H1 (cell line): ENCODE data around the gene TUBA8. TPM values are rescaled to one million over a fixed set of nuclear protein-coding genes. Genes with fewer than 3 reads are reported as not detected.

ENCODE experiments used
- CTCF ChIA-PET: fragments of 300-600 bp; sonication (Branson Sonifier 250); formaldehyde crosslinking; loops from one replicate; lab custom pipeline; 2021; ENCODE audit not compliant: partially characterized antibody; lab: Charles Lee
- POLR2A ChIA-PET: fragments of 300-600 bp; sonication (Branson Sonifier 250); formaldehyde crosslinking; loops from one replicate; lab custom pipeline; 2021; ENCODE audit warnings: inconsistent platforms; ENCODE audit not compliant: partially characterized antibody; lab: Charles Lee
- DNase-seq, 2 experiments: peaks; one replicate each; pipeline versions ENCODE4 v3.0.0 to v3.0.0-alpha.2; 2010 to 2022; ENCODE audit warnings: low spot score in 2 of 2, low read depth in 1 of 2, mixed read lengths in 1 of 2
- FAIRE-seq: peaks from 2 replicates; lab custom pipeline; 2011; peaks lifted over from hg19 to GRCh38; lab: Jason Lieb, UNC
- H2AFZ ChIP-seq: 2 replicates; pipeline ENCODE4 v1.8.1; 2012; ENCODE audit warnings: low read length, inconsistent platforms
- H2AK5ac ChIP-seq: 2 replicates; pipeline ENCODE4 v1.6.1; 2013; ENCODE audit warnings: low read depth, low read length
- H2BK120ac ChIP-seq: replicated peaks from 2 replicates; pipeline ENCODE3; 2013; ENCODE audit warnings: low read depth, low read length, inconsistent platforms
- H2BK12ac ChIP-seq: 2 replicates; pipeline ENCODE4 v1.6.1; 2013; ENCODE audit warnings: low read depth, low read length
- H2BK15ac ChIP-seq: 2 replicates; pipeline ENCODE4 v1.6.1; 2013; ENCODE audit warnings: low read length
- H2BK20ac ChIP-seq: 2 replicates; pipeline ENCODE4 v1.6.1; 2013; ENCODE audit warnings: low read length
- H2BK5ac ChIP-seq: 2 replicates; pipeline ENCODE4 v1.6.1; 2013; ENCODE audit warnings: low read depth, low read length
- H3K14ac ChIP-seq: 2 replicates; pipeline ENCODE4 v1.6.1; 2013; ENCODE audit warnings: inconsistent platforms; ENCODE audit not compliant: insufficient read length
- H3K18ac ChIP-seq: 2 replicates; pipeline ENCODE4 v1.6.1; 2013; ENCODE audit warnings: low read length; ENCODE audit errors: extremely low read depth
- H3K23ac ChIP-seq: 2 replicates; pipeline ENCODE4 v1.6.1; 2013; ENCODE audit warnings: inconsistent platforms; ENCODE audit not compliant: insufficient read length
- H3K23me2 ChIP-seq: 2 replicates; pipeline ENCODE4 v1.6.1; 2013; ENCODE audit warnings: low read depth, low read length
- H3K27ac ChIP-seq: 2 replicates; pipeline ENCODE4 v1.6.1; 2011; ENCODE audit warnings: low read depth, low read length, inconsistent platforms
- H3K27me3 ChIP-seq, 4 experiments: replicated peaks in 1 of 4; 1 replicate in 1 of 4; 2 replicates in 3 of 4; pipeline versions ENCODE4 v1.6.1 to v1.8.1; 2011 to 2013; ENCODE audit warnings: low read length in 3 of 4, mild to moderate bottlenecking in 3 of 4, inconsistent platforms in 2 of 4, mixed read lengths in 2 of 4, moderate library complexity in 1 of 4; ENCODE audit not compliant: control insufficient read depth in 3 of 4, insufficient read depth in 3 of 4; ENCODE audit errors: extremely low read depth in 1 of 4
- H3K36me3 ChIP-seq, 4 experiments: 2 replicates each; pipeline versions ENCODE4 v1.6.1 to v1.8.1; 2011 to 2013; ENCODE audit warnings: mild to moderate bottlenecking in 4 of 4, low read length in 3 of 4, moderate library complexity in 2 of 4, control low read depth in 1 of 4, inconsistent platforms in 1 of 4; ENCODE audit not compliant: insufficient read depth in 4 of 4, control insufficient read depth in 2 of 4
- H3K4ac ChIP-seq: replicated peaks from 2 replicates; pipeline ENCODE3; 2013; ENCODE audit warnings: low read length, low read depth, mixed read lengths, inconsistent platforms; ENCODE audit not compliant: insufficient read length
- H3K4me1 ChIP-seq, 4 experiments: replicated peaks in 1 of 4; 1 replicate in 1 of 4; 2 replicates in 3 of 4; pipeline versions ENCODE4 v1.6.1 to v1.8.1; 2011 to 2013; ENCODE audit warnings: low read length in 3 of 4, inconsistent platforms in 2 of 4, mixed read lengths in 1 of 4; ENCODE audit not compliant: insufficient read depth in 4 of 4, control insufficient read depth in 3 of 4
- H3K4me2 ChIP-seq, 2 experiments: 2 replicates each; pipeline versions ENCODE4 v1.6.1 to v1.8.1; 2011 to 2013; ENCODE audit warnings: low read depth in 2 of 2, low read length in 2 of 2, control low read depth in 1 of 2, inconsistent platforms in 1 of 2, mild to moderate bottlenecking in 1 of 2; ENCODE audit not compliant: insufficient read depth in 1 of 2
- H3K4me3 ChIP-seq, 4 experiments: fragments of 200-600, 300-600 bp in 1 of 4; sonication (generic), shearing (Covaris generic), sonication (Bioruptor Twin) in 1 of 4; 2 replicates each; pipeline versions ENCODE4 v1.5.1 to v1.8.1; 2011 to 2016; ENCODE audit warnings: low read length in 4 of 4, low read depth in 3 of 4, control low read depth in 2 of 4, inconsistent platforms in 2 of 4, mild to moderate bottlenecking in 2 of 4, mixed read lengths in 1 of 4, moderate library complexity in 1 of 4; ENCODE audit not compliant: insufficient read depth in 2 of 4; ENCODE audit errors: extremely low read depth in 1 of 4
- H3K56ac ChIP-seq: replicated peaks from 2 replicates; pipeline ENCODE3; 2013; ENCODE audit warnings: low read depth, mild to moderate bottlenecking, mixed read lengths, low read length, inconsistent platforms; ENCODE audit not compliant: insufficient read length
- H3K79me1 ChIP-seq: 2 replicates; pipeline ENCODE4 v1.6.1; 2013; ENCODE audit warnings: low read depth, low read length, control low read depth
- H3K79me2 ChIP-seq, 2 experiments: 2 replicates each; pipeline versions ENCODE4 v1.6.1 to v1.8.1; 2012 to 2013; ENCODE audit warnings: low read length in 2 of 2, mild to moderate bottlenecking in 2 of 2, inconsistent platforms in 1 of 2; ENCODE audit not compliant: insufficient read depth in 2 of 2, control insufficient read depth in 1 of 2
- H3K9ac ChIP-seq, 4 experiments: replicated peaks in 1 of 4; 1 replicate in 1 of 4; 2 replicates in 3 of 4; pipeline versions ENCODE4 v1.6.1 to v1.8.1; 2011 to 2013; ENCODE audit warnings: low read depth in 3 of 4, low read length in 3 of 4, control low read depth in 2 of 4, mild to moderate bottlenecking in 2 of 4, moderate library complexity in 2 of 4, inconsistent platforms in 1 of 4; ENCODE audit errors: extremely low read depth in 1 of 4
- H3K9me3 ChIP-seq, 2 experiments: 2 replicates each; pipeline versions ENCODE4 v1.6.1 to v1.8.1; 2012 to 2013; ENCODE audit warnings: mild to moderate bottlenecking in 2 of 2, moderate library complexity in 2 of 2, control low read depth in 1 of 2, inconsistent platforms in 1 of 2, low read depth in 1 of 2, low read length in 1 of 2, mixed read lengths in 1 of 2; ENCODE audit not compliant: insufficient read depth in 2 of 2
- H4K20me1 ChIP-seq, 2 experiments: replicated peaks in 1 of 2; 2 replicates each; pipeline versions ENCODE3 to v1.8.1; 2011 to 2013; ENCODE audit warnings: inconsistent platforms in 2 of 2, low read length in 2 of 2, mild to moderate bottlenecking in 1 of 2; ENCODE audit not compliant: insufficient read depth in 2 of 2, control insufficient read depth in 1 of 2
- H4K5ac ChIP-seq: 2 replicates; pipeline ENCODE4 v1.6.1; 2013; ENCODE audit warnings: low read length, low read depth, mixed read lengths, inconsistent platforms; ENCODE audit not compliant: insufficient read length
- H4K8ac ChIP-seq: 2 replicates; pipeline ENCODE4 v1.8.0; 2013; ENCODE audit warnings: mild to moderate bottlenecking, moderate library complexity, low read length, inconsistent platforms; ENCODE audit not compliant: insufficient read depth; ENCODE audit errors: extremely low read depth
- H4K91ac ChIP-seq: replicated peaks from 2 replicates; pipeline ENCODE3; 2013; ENCODE audit warnings: low read length, mixed read lengths, inconsistent platforms; ENCODE audit not compliant: insufficient read length
- GABPA ChIP-seq: IDR thresholded peaks from 2 replicates; pipeline ENCODE4 v1.6.1; 2011; ENCODE audit warnings: mild to moderate bottlenecking, low read length, moderate library complexity, borderline replicate concordance; ENCODE audit not compliant: insufficient read depth
- GTF2F1 ChIP-seq: IDR thresholded peaks from 2 replicates; pipeline ENCODE4 v1.6.1; 2012; ENCODE audit warnings: low read depth, low read length, improper control_type of control experiment, borderline replicate concordance
- MAFK ChIP-seq: IDR thresholded peaks from 2 replicates; pipeline ENCODE4 v1.6.1; 2012; ENCODE audit warnings: low read depth, mild to moderate bottlenecking, improper control_type of control experiment, low read length
- POLR2A ChIP-seq, 2 experiments: IDR thresholded peaks; 1 replicate in 1 of 2; 2 replicates in 1 of 2; pipeline ENCODE4 v1.6.1; 2011; ENCODE audit warnings: low read depth in 2 of 2, low read length in 2 of 2, mild to moderate bottlenecking in 2 of 2; ENCODE audit errors: control extremely low read depth in 1 of 2
- WGBS, 2 experiments: shearing (Covaris generic) in 1 of 2; methylation state at CpG; one replicate each; pipeline versions ENCODE4 v1.1.6 to v1.1.7; 2013 to 2015; ENCODE audit warnings: low lambda C conversion rate in 2 of 2, mixed read lengths in 2 of 2, inconsistent platforms in 1 of 2, low coverage in 1 of 2, missing lambda C conversion rate in 1 of 2; ENCODE audit not compliant: insufficient replicate concordance in 2 of 2, insufficient coverage in 1 of 2, insufficient read length in 1 of 2; ENCODE audit errors: extremely low coverage in 1 of 2, missing lambda C conversion rate in 1 of 2; 5-methylcytosine and 5-hydroxymethylcytosine counted together
- polyA plus RNA-seq, 7 experiments: library from polyadenylated mRNA; depleted of rRNA in 3 of 7; stranded (reverse) in 5 of 7; unstranded in 2 of 7; fragments of >200 nt in 5 of 7; fragments of 200-250 nt in 2 of 7; gene quantifications; 1 replicate in 5 of 7; 2 replicates in 1 of 7; 4 replicates in 1 of 7; pipeline versions ENCODE4 v1.2.1 to v1.2.3, GENCODE V29; 2011 to 2013; ENCODE audit warnings: missing spikeins in 2 of 7, mixed read lengths in 2 of 7
- total RNA-seq: library from RNA; stranded (reverse); fragmentation: NEBNext Ultra II Directional; extraction: Animal tissue kit (Norgen Biotek cat#: 25700); gene quantifications from 2 replicates; pipeline ENCODE4 v1.2.1, GENCODE V29; 2021
- TF ChIP-seq, protein P1 (sequence below): IDR thresholded peaks from 2 replicates; pipeline ENCODE4 v1.6.1; 2012; ENCODE audit warnings: low read length, inconsistent platforms
- TF ChIP-seq, protein P2 (sequence below), 3 experiments: IDR thresholded peaks; 1 replicate in 2 of 3; 2 replicates in 1 of 3; pipeline versions ENCODE4 v1.5.1 to v1.6.1; 2011; ENCODE audit warnings: low read length in 3 of 3, mild to moderate bottlenecking in 3 of 3, inconsistent platforms in 2 of 3, low read depth in 1 of 3, moderate library complexity in 1 of 3; ENCODE audit not compliant: insufficient read depth in 1 of 3; ENCODE audit errors: control extremely low read depth in 1 of 3

TUBA8 gene
- total and polyA plus RNA-seq, 2 of the 8 experiments (the other 6 are each of a cell fraction or from before 2014, with no cell fraction given): 1.0 to 4.0 TPM

DNA sequence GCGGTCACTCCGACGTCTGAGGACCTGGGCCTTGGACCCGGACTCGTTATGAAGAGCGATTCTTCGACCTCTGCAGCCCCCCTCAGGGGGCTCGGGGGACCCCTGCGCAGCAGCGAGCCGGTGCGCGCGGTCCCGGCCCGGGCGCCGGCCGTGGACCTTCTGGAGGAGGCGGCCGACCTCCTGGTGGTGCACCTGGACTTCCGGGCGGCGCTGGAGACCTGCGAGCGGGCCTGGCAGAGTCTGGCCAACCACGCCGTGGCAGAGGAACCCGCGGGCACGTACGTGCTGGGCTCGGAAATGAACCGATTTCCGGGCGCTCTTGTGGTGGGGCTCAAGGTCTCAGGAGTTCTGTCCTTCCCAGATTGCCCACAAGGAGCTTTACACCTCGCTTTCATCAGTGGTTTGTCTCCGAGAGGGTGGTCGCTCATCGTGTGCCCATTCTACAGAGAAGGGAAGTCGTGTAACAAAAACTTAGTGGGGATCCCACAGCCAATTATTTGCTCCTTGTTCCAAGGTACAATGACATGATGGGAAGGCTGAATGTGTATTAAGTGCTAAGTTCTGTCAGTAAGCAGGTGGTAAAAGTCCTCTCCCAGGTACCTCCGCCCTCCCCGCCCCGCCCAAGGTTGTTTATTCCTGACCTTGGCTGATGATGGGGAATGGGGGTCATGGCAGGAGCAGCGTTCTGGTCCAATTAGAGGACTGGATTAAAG is 32.1 kb upstream of the TUBA8 start:
- no peak overlapping the region for H2BK20ac ChIP-seq
- no peak overlapping the region for H3K4ac ChIP-seq
- 14% methylated on average over 43 of the region's 45 CpGs; no CpG with 5 or more reads in 1 of the 2 experiments for WGBS, 2 experiments
- peaks cover 0 to 36% of the 10 kb centered on the region in 2 experiments; a peak in 3 of 4 replicates for H3K79me2 ChIP-seq
- H4K5ac ChIP-seq: no peak overlapping the region
- ChIA-PET POLR2A (interaction anchor here (0.7 to 2.3 kb wide), 8 partner anchors 11 to 291 kb away, joined by 3 to 11 read pairs (median 4); no protein-coding TSS in a partner anchor), CTCF (interaction anchor here (0.7 to 11.5 kb wide), 11 partner anchors 9 to 335 kb away, joined by 3 to 163 read pairs (median 5); no protein-coding TSS in a partner anchor)
- H4K8ac ChIP-seq: peak overlapping the region; percentile 79; the same call in 1 of the 2 replicates
- H3K23me2 ChIP-seq: peaks cover 2% of the 10 kb centered on the region; the same call in 1 of the 2 replicates
- peaks cover 0 to 3% of the 10 kb centered on the region in 2 experiments for H4K20me1 ChIP-seq
- H2BK12ac ChIP-seq: no peak overlapping the region
- H3K18ac ChIP-seq: peak overlapping the region; percentile 96; the same call in 1 of the 2 replicates
- no peaks in the 10 kb centered on the region for H3K27me3 ChIP-seq
- H2BK15ac ChIP-seq: no peak overlapping the region
- peaks cover 9 to 17% (median 12%) of the 10 kb centered on the region in 4 experiments; a peak in 7 of 8 replicates for H3K36me3 ChIP-seq
- no peak overlapping the region for H3K14ac ChIP-seq
- H2BK5ac ChIP-seq: 0 out of 2 replicates have a peak overlapping the region, but pooled peaks have one; percentile 47
- H2AK5ac ChIP-seq: no peak overlapping the region
- no peak overlapping the region for H3K56ac ChIP-seq
- H3K4me3 ChIP-seq: peak overlapping the region; percentile 88 to 99 (median 97)
- 0 out of 7 replicates have a peak, but pooled peaks cover 0 to 3% (median 0%) of the 10 kb centered on the region in 4 experiments for H3K4me1 ChIP-seq
- H4K91ac ChIP-seq: no peak overlapping the region
- H3K79me1 ChIP-seq: peaks cover 9% of the 10 kb centered on the region
- H2AFZ ChIP-seq: peak overlapping the region; percentile 67; the same call in 1 of the 2 replicates
- DNase-seq (peak in 1 of 2 experiments; percentile 62), FAIRE-seq (no peak)
- no peak overlapping the region for H3K23ac ChIP-seq
- H2BK120ac ChIP-seq: no peak overlapping the region
- H3K27ac ChIP-seq: peak overlapping the region; percentile 84
- H3K4me2 ChIP-seq: peak overlapping the region; percentile 71 to 82
- H3K9me3 ChIP-seq: no peaks in the 10 kb centered on the region
- H3K9ac ChIP-seq: peak overlapping the region; percentile 70 to 90 (median 84)
- TF ChIP-seq, protein P1, sequence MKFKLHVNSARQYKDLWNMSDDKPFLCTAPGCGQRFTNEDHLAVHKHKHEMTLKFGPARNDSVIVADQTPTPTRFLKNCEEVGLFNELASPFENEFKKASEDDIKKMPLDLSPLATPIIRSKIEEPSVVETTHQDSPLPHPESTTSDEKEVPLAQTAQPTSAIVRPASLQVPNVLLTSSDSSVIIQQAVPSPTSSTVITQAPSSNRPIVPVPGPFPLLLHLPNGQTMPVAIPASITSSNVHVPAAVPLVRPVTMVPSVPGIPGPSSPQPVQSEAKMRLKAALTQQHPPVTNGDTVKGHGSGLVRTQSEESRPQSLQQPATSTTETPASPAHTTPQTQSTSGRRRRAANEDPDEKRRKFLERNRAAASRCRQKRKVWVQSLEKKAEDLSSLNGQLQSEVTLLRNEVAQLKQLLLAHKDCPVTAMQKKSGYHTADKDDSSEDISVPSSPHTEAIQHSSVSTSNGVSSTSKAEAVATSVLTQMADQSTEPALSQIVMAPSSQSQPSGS: no peak
- TF ChIP-seq, protein P2, sequence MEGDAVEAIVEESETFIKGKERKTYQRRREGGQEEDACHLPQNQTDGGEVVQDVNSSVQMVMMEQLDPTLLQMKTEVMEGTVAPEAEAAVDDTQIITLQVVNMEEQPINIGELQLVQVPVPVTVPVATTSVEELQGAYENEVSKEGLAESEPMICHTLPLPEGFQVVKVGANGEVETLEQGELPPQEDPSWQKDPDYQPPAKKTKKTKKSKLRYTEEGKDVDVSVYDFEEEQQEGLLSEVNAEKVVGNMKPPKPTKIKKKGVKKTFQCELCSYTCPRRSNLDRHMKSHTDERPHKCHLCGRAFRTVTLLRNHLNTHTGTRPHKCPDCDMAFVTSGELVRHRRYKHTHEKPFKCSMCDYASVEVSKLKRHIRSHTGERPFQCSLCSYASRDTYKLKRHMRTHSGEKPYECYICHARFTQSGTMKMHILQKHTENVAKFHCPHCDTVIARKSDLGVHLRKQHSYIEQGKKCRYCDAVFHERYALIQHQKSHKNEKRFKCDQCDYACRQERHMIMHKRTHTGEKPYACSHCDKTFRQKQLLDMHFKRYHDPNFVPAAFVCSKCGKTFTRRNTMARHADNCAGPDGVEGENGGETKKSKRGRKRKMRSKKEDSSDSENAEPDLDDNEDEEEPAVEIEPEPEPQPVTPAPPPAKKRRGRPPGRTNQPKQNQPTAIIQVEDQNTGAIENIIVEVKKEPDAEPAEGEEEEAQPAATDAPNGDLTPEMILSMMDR (IDR thresholded peaks at IDR 0.05; ENCODE audit: control extremely low read depth in 1 of 3, insufficient read depth in 1 of 3, low read depth in 1 of 3, low read length in 3 of 3): no peak
- TF ChIP-seq MAFK (no peak), GABPA (no peak), GTF2F1 (no peak), POLR2A (IDR thresholded peaks at IDR 0.05; ENCODE audit: control extremely low read depth in 1 of 2, low read depth in 2 of 2, low read length in 2 of 2) (peak in 1 of 2 experiments; percentile 26; a peak in 1 of 3 replicates)
